ENCODE measurements around the gene PLCB1.
"Not testable (repeated sequence)": the region's sequence is repeated elsewhere in the genome, so short reads cannot be mapped to it uniquely, and the experiment has no call there.

The PLCB1 gene

GRCh38 chr20:8428988-8429387 is 296.9 kb downstream of the PLCB1 start:
- no peak for DNase-seq
- TF ChIP-seq GATA1 (IDR thresholded peaks at IDR 0.05; ENCODE audit: low read depth, low read length) = no peak
- no peak for TF ChIP-seq POLR2A (IDR thresholded peaks at IDR 0.05; ENCODE audit: low read length)

GRCh38 chr20:8431538-8432434 is 299.7 kb downstream of the PLCB1 start:
- TF ChIP-seq POLR2A (IDR thresholded peaks at IDR 0.05; ENCODE audit: low read length) (no peak), GATA1 (IDR thresholded peaks at IDR 0.05; ENCODE audit: low read depth, low read length) (no peak)
- no peak for DNase-seq

GRCh38 chr20:8432435-8433148 is 300.5 kb downstream of the PLCB1 start:
- no peak for TF ChIP-seq POLR2A (IDR thresholded peaks at IDR 0.05; ENCODE audit: low read length)
- TF ChIP-seq GATA1 (IDR thresholded peaks at IDR 0.05; ENCODE audit: low read depth, low read length) = no peak
- no peak for DNase-seq

DNA sequence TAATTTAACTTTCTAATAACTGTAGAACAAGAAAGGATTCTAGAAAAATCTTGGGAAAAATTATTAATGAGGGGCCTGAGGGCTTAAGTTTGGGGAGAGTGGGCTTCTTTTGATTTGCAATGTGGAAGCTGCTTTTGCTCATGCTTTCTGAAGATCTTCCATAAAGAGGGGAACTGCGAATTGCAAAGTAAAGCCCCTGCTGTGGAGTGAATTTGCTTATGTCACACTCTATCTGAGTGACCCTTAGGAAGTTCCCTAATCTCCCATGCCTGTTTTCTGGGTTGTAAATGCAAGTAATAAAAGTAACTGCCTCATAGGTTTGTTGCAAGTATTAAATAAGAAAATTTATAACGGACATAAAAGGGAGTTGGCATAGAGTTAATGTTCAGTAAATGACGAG is 301.2 kb downstream of the PLCB1 start:
- DNase-seq = no peak
- TF ChIP-seq GATA1 (IDR thresholded peaks at IDR 0.05; ENCODE audit: low read depth, low read length) = no peak
- no peak for TF ChIP-seq POLR2A (IDR thresholded peaks at IDR 0.05; ENCODE audit: low read length)

DNA sequence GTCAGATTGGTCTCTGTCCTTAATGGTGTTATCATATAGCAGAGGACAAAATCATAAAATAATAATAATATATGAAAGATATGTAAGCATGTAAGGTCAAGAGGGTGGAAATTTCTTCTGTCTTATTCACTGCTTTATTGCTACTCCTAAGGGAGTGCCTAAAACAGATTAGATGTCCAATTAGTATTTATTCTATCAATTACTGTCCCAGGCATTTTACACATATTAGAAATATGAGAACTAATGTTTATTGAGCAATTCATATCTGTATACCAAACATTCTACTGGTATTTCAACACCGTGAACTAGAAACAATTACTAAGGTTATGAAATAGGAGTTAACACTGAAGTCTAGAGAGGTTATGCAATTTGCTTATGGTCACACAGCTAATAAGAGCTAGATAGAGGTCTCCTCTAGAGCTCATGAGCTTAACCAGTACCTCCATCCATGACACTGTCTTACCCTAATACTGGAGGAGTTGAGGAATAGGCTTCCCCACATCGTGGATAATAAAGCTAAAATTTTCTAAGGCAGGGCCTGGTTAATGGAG is 302.3 kb downstream of the PLCB1 start:
- no peak for TF ChIP-seq GATA1 (IDR thresholded peaks at IDR 0.05; ENCODE audit: low read depth, low read length)
- no peak for TF ChIP-seq POLR2A (IDR thresholded peaks at IDR 0.05; ENCODE audit: low read length)
- DNase-seq = no peak

DNA sequence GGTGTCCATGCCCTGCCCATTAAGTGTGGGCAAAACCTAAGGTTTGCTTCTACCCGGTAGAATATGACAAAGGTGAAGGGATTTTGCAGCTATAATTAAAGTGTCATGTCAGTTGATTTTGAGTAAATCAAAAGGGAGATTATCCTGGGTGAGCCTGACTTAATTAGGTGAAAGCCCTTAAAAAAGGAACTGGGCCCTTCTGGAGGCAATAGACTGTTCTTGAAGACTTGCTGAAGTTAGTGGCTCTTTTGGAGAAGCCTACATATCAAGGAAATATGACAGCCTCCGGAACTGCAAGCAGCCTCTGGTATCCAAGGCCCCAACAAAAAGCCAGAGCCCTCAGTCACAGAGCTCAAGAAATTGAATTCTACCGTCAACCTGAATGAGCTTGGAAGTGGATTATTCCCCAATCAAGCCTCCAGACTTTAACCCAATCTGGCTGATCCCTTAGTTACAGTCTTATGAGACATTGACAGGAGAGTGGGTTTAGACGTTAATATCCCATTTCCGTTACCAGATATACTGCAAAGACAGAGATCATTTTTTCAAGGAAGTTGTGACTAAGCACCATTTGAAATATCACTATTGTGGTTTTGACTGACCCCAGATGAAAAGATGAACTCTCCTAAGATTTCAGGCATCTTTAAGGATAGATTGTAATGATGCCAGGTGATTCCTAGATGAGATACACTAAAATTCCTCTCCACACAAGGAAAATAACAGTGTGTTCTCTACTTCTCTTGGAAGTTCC is 303.4 kb downstream of the PLCB1 start:
- TF ChIP-seq GATA1 (IDR thresholded peaks at IDR 0.05; ENCODE audit: low read depth, low read length) = no peak
- TF ChIP-seq POLR2A (IDR thresholded peaks at IDR 0.05; ENCODE audit: low read length) = no peak
- DNase-seq = no peak

DNA sequence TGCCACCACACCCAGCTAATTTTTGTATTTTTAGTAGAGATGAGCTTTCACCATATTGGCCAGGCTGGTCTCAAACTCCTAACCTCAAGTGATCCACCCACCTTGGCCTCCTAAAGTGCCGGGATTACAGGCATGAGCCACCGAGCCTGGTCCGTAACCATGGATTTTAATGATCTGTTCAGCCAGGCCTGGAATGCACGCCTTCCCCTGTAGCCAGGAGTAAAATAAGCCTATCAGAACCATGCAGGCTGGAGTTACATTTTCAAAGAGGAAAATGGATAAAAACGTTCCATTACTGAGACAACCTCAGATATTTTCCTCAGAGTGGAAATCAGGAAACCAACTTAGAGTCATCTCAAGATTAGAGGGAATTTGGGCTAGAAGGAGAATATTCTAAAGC is 304.9 kb downstream of the PLCB1 start:
- DNase-seq = not testable (repeated sequence)

GRCh38 chr20:8438748-8439147 is 306.7 kb downstream of the PLCB1 start:
- TF ChIP-seq GATA1 (IDR thresholded peaks at IDR 0.05; ENCODE audit: low read depth, low read length) = no peak
- TF ChIP-seq POLR2A (IDR thresholded peaks at IDR 0.05; ENCODE audit: low read length) = no peak
- DNase-seq = no peak

DNA sequence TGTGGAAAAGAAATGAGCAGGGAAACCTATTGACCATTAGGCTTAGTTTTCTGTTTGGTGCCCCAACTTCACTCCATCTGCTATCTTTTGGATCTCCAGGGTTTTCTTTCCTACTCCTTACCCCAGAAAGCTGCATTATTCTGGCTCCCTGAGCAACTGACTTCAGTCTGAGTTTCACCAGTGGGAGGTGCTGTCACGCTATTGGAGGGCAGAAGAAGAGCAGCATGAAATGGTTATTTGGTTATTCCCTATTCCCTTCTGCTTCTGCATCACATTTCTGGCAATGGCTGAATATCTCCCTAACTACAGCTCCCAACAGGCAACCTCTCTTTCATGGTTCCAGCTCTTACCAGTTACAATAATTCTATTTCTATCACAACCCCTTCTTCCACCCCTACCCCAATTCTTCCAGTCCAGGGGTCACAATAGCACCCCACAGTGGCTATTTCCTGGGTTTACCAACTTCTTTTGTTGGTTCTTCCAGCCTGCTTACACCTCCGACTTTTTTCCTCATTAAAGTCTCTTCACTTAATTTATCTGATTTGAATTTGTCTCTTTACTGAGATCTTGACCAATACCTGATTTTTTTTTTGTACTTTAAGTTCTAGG is 311.5 kb downstream of the PLCB1 start:
- TF ChIP-seq POLR2A (IDR thresholded peaks at IDR 0.05; ENCODE audit: low read length) (no peak), GATA1 (IDR thresholded peaks at IDR 0.05; ENCODE audit: low read depth, low read length) (no peak)
- no peak for DNase-seq

DNA sequence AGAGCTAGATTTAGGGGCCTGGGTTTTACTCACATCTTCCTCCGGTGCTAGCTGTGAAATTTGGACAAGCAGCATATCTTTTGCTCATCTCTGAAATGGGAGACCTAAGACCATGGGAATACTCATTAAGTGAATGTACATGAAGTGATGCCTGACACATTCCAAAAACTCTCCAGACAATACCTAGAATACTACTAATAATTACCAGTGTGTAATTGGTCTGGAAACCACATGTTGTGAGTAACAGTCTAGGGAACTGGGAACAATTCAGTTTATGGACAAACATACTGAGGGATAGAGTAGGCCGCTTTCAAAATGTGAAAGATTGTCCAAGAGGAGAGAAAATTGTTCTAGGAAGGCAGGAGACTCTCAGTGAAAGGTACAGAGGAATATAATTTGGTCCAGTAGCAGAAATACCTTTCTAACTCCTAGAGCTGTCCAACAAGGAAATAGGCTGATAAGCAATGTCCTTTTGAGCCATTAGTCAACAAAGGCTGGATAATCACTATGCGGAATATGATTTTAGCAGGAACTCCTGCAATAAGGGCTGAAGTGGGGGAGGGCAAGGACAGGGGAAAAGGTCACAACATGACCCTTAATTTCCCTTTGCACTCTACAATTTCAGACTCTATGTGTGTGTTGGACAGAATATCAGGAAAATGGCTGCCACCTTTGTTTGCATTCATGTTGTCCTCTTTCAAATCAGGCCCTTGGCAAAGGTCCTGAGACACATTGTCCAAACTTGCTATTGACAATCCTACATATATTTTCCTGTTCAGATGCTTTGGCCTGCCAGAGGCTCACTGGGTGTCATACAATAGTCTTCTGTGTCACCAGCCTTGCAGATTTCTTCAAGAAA is 315.4 kb downstream of the PLCB1 start:
- DNase-seq = no peak
- TF ChIP-seq GATA1 (IDR thresholded peaks at IDR 0.05; ENCODE audit: low read depth, low read length) (no peak), POLR2A (IDR thresholded peaks at IDR 0.05; ENCODE audit: low read length) (no peak)

DNA sequence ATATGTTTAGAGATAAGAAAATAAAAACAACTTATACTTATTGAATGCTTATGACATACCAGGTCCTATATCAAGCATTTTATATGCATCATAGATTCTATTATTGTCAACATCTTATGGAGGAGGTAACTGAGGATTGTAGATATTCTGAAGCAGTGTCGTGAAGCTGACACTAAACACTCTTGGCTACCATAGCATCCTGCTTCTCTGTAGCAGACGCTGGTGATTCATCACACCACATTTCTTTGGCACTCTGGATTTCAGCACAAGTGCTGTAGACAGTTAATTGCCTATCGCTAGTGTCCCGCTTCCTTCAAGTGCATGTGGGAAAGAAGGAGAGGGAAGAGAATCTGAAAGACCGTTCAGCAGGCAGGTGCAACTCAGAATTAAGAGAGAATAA is 317.1 kb downstream of the PLCB1 start:
- DNase-seq = no peak
- TF ChIP-seq GATA1 (IDR thresholded peaks at IDR 0.05; ENCODE audit: low read depth, low read length) = no peak
- TF ChIP-seq POLR2A (IDR thresholded peaks at IDR 0.05; ENCODE audit: low read length) = no peak

DNA sequence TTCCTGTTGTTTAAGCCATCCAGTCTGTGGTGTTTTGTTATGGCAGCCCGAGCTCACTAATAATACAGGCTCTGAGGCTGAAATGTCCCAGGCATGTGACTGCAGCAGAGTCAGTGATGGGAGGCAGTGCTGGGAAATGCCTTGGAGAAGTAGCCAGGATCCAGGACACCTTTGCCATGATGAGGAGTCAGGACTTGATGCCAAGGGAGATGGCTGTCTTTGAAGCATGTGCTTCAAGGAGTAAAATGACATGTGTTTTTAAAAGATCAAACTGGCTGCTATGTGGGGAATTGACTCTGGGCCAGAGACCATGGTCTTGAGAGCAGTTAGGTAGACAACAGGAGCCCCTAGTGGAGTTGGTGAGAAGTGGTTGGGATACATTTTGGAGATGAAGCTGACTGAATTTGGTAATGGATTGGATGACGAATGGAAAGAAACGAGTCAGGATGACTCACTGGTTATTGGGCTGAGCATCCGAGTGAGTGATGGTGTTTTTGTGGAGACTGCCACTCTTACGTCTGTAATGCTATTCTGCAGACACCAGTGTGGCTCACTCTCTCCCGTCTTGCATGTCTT is 322.2 kb downstream of the PLCB1 start:
- DNase-seq = peak in 1 of 2 experiments; percentile 17
- no peak for TF ChIP-seq POLR2A (IDR thresholded peaks at IDR 0.05; ENCODE audit: low read length)
- no peak for TF ChIP-seq GATA1 (IDR thresholded peaks at IDR 0.05; ENCODE audit: low read depth, low read length)
